Small intestine (tissue), 7 donors: ENCODE data around the gene SRRM3. TPM values are rescaled to one million over a fixed set of nuclear protein-coding genes. Genes with fewer than 3 reads are reported as not detected.
"Not testable (repeated sequence)": the region's sequence is repeated elsewhere in the genome, so short reads cannot be mapped to it uniquely, and the experiment has no call there.

ENCODE experiments used
- DNase-seq, 2 donors: peaks; one replicate each; pipeline versions ENCODE4 v3.0.0 to v3.0.0-alpha.2; 2013
- FAIRE-seq: peaks from 2 replicates; lab custom pipeline; 2012; peaks lifted over from hg19 to GRCh38; lab: Jason Lieb, UNC
- H3K27ac ChIP-seq, 3 donors: one replicate each; pipeline ENCODE4 v1.5.1; 2013; ENCODE audit warnings: low read length in 2 of 3, mild to moderate bottlenecking in 2 of 3, control low read depth in 1 of 3, inconsistent platforms in 1 of 3, low read depth in 1 of 3, moderate library complexity in 1 of 3
- H3K27me3 ChIP-seq, 3 donors: one replicate each; pipeline ENCODE4 v1.6.1; 2013; ENCODE audit warnings: low read length in 3 of 3, inconsistent platforms in 1 of 3; ENCODE audit not compliant: control insufficient read depth in 3 of 3, insufficient read depth in 3 of 3
- H3K36me3 ChIP-seq, 3 donors: one replicate each; pipeline ENCODE4 v1.6.1; 2013; ENCODE audit warnings: low read length in 3 of 3, inconsistent platforms in 1 of 3, low read depth in 1 of 3, mild to moderate bottlenecking in 1 of 3, moderate library complexity in 1 of 3; ENCODE audit not compliant: control insufficient read depth in 3 of 3, insufficient read depth in 2 of 3
- H3K4me1 ChIP-seq, 3 donors: one replicate each; pipeline ENCODE4 v1.6.1; 2013; ENCODE audit warnings: low read length in 2 of 3, inconsistent platforms in 1 of 3, low read depth in 1 of 3, mild to moderate bottlenecking in 1 of 3, moderate library complexity in 1 of 3; ENCODE audit not compliant: control insufficient read depth in 3 of 3, insufficient read depth in 2 of 3
- H3K4me3 ChIP-seq, 3 donors: one replicate each; pipeline ENCODE4 v1.5.1; 2013; ENCODE audit warnings: low read length in 3 of 3, control low read depth in 1 of 3, inconsistent platforms in 1 of 3, low read depth in 1 of 3, mild to moderate bottlenecking in 1 of 3, moderate library complexity in 1 of 3
- H3K9me3 ChIP-seq, 2 donors: one replicate each; pipeline ENCODE4 v1.6.1; 2013; ENCODE audit warnings: low read depth in 1 of 2, low read length in 1 of 2; ENCODE audit not compliant: control insufficient read depth in 2 of 2, insufficient read depth in 1 of 2
- WGBS, 3 donors: extraction: QIAGEN DNeasy Blood & Tissue Kit; methylation state at CpG; one replicate each; pipeline ENCODE4 v1.1.7; 2013; 5-methylcytosine and 5-hydroxymethylcytosine counted together
- polyA plus RNA-seq, 4 donors: library from polyadenylated mRNA; stranded (reverse) in 3 of 4; unstranded in 1 of 4; fragments of 200-250 nt in 3 of 4; fragments of 120-200 nt in 1 of 4; gene quantifications; one replicate each; pipeline versions ENCODE4 v1.2.1 to v1.2.3, GENCODE V29; 2013
- donor health status: healthy with polysubstance abuse.
- donor health status: control.
- donor health status: control.
- donor health status: Bipolar disorder and iron deficiency.
- donor health status: healthy.

Gene SRRM3
- polyA plus RNA-seq, 4 donors: 0.93 to 2.8 (median 1.6) TPM; not detected in 1

DNA sequence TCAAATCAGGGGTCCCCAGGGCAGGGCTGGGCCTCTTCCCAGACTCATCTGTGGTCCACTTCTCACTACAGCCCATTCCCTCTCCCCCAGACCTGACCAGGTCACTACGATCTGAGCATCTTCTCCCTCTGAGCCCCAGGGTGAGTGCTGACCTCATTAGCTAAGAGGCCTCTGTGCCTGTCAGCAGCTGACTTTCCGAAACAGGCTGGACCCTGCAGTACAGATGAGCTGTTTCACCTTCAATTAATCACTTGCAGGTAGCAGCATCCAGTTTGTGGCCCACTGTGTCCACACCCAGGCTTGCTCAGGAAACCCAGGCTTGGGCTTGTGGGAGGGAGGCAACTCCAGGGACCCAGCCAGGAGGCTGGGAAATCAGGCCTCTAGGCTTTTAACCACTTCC lies 24.3 kb downstream of the SRRM3 start:
- Histone ChIP-seq H3K4me1 (no peaks in the 10 kb centered on the region), H3K27me3 (peaks cover 0 to 6% (median 4%) of the 10 kb centered on the region in 3 donors), H3K9me3 (no peaks in the 10 kb centered on the region), H3K4me3 (no peak overlapping the region), H3K27ac (no peak overlapping the region), H3K36me3 (no peaks in the 10 kb centered on the region)
- DNase-seq (no peak), FAIRE-seq (no peak)
- 55 to 65% (median 56%) methylated on average over 2 of the region's 2 CpGs for WGBS, 3 donors

DNA sequence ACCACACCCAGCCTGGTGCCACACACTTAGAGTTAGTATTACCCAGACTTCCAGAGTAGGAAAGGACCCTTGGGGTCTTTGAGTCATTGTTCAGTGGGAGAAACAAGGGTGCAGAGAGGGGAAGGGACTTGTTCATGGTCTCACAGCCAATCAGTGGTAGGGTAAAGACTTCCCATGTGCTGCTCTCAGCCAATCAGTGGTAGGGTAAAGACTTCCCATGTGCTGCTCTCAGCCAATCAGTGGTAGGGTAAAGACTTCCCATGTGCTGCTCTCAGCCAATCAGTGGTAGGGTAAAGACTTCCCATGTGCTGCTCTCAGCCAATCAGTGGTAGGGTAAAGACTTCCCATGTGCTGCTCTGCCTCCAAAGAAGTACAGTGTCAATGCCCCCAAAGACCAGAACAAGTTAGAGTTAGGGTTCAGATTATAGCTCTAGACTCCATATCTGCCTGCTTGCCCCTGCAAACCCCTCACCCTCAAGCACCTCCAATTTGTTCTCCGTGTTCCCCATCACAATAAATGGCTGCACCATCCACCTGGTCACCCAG lies 25.3 kb downstream of the SRRM3 start:
- DNase-seq, H3K27ac ChIP-seq, H3K36me3 ChIP-seq, FAIRE-seq, H3K4me1 ChIP-seq, H3K4me3 ChIP-seq, H3K9me3 ChIP-seq: not testable (repeated sequence)
- 67 to 81% (median 73%) methylated on average over 1 of the region's 1 CpG for WGBS, 3 donors
- peaks cover 0 to 11% (median 11%) of the 10 kb centered on the region in 3 donors for H3K27me3 ChIP-seq

GRCh38 chr7:76230214-76230613 lies 28.5 kb downstream of the SRRM3 start:
- DNase-seq: no peak
- H3K9me3 ChIP-seq: peaks cover 2 to 3% of the 10 kb centered on the region in 2 donors
- FAIRE-seq: no peak
- no peaks in the 10 kb centered on the region for H3K36me3 ChIP-seq
- H3K4me3 ChIP-seq: no peak overlapping the region
- H3K4me1 ChIP-seq: no peaks in the 10 kb centered on the region
- H3K27me3 ChIP-seq: peaks cover 0 to 29% (median 11%) of the 10 kb centered on the region in 3 donors
- WGBS, 3 donors: 72 to 81% (median 74%) methylated on average over 5 of the region's 5 CpGs
- no peak overlapping the region for H3K27ac ChIP-seq

GRCh38 chr7:76231071-76231470 lies 29.4 kb downstream of the SRRM3 start:
- Histone ChIP-seq H3K4me3 (no peak overlapping the region), H3K27me3 (peaks cover 0 to 31% (median 5%) of the 10 kb centered on the region in 3 donors), H3K9me3 (peaks cover 2 to 3% of the 10 kb centered on the region in 2 donors), H3K27ac (no peak overlapping the region), H3K36me3 (no peaks in the 10 kb centered on the region), H3K4me1 (no peaks in the 10 kb centered on the region)
- FAIRE-seq (no peak), DNase-seq (no peak)
- WGBS, 3 donors: 53 to 65% (median 54%) methylated on average over 6 of the region's 6 CpGs

- H3K4me1 ChIP-seq: no peaks in the 10 kb centered on the region
- no peak overlapping the region for H3K27ac ChIP-seq
- no peak for FAIRE-seq
- no peak for DNase-seq
- 47 to 51% (median 51%) methylated on average over 9 of the region's 9 CpGs for WGBS, 3 donors
- H3K27me3 ChIP-seq: peaks cover 0 to 31% (median 5%) of the 10 kb centered on the region in 3 donors
- H3K36me3 ChIP-seq: no peaks in the 10 kb centered on the region
- H3K4me3 ChIP-seq: no peak overlapping the region
- peaks cover 2 to 3% of the 10 kb centered on the region in 2 donors for H3K9me3 ChIP-seq
Observed at GRCh38 chr7:76231583-76231982, 29.9 kb downstream of the SRRM3 start.

DNA sequence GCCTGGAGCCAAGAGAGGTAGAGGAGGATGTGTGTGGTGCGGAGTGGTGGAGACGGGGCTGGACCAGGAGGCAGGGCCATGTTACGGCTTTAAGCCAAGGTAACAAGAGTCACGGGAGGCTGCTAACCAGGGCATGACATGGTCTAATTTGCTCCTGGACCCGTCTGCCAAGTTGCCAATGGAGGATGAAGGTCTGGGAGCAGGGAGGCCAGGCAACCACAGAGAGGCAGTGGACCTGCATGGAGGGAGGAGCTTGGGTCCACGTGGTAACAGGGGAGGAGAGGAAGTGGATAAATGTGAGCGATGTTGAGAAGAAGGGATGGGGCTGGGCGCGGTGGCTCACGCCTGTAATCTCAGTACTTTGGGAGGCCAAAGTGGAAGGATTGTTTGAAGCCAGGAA lies 31.0 kb downstream of the SRRM3 start:
- peaks cover 0 to 31% (median 5%) of the 10 kb centered on the region in 3 donors for H3K27me3 ChIP-seq
- no peaks in the 10 kb centered on the region for H3K36me3 ChIP-seq
- WGBS, 3 donors: 67 to 70% (median 69%) methylated on average over 10 of the region's 10 CpGs
- DNase-seq: no peak
- no peak overlapping the region for H3K27ac ChIP-seq
- no peak for FAIRE-seq
- H3K4me3 ChIP-seq: no peak overlapping the region
- no peaks in the 10 kb centered on the region for H3K4me1 ChIP-seq
- peaks cover 2 to 3% of the 10 kb centered on the region in 2 donors for H3K9me3 ChIP-seq

DNA sequence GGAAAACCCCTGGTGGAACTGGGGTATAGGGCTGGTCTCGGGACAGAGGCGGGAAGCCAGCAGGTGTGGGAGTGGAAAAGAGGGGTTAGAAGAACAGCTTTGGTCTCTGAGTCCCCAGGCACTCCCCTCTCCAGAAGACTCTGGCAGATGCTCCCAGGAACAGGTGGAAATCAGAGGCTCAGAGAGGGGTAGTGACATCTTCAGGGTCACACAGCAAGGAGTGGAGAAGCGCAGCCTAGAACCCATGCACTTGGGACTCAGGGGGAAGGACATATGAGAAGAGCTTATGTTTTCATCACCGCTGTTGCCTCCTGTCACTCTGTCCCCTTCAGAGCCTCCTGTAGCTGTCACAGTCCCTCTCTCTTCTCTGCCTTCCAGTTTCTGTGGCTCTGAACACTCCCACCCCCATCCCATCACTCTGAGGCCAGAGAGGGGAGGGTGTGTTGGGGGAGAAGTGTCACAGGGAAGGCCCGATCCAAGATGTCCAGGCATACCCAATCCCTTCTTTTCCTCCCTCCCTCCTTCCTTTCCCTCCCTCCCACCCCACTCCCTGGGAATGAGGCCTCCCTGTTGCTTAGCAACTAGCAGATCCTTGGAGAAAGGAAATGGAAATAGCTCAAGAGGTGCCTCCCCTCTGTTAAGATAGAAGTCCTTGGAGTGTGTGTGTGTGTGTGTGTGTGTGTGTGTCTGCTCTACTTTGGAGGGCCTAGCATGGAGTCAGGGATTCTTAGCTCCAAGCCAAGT lies 32.0 kb downstream of the SRRM3 start:
- Histone ChIP-seq H3K27ac (no peak overlapping the region), H3K36me3 (no peaks in the 10 kb centered on the region), H3K27me3 (peaks cover 0 to 35% (median 5%) of the 10 kb centered on the region in 3 donors), H3K4me3 (no peak overlapping the region), H3K4me1 (no peaks in the 10 kb centered on the region), H3K9me3 (peaks cover 2 to 3% of the 10 kb centered on the region in 2 donors)
- 72 to 80% (median 75%) methylated on average over 5 of the region's 5 CpGs for WGBS, 3 donors
- no peak for DNase-seq
- no peak for FAIRE-seq

- H3K36me3 ChIP-seq: no peaks in the 10 kb centered on the region
- DNase-seq: no peak
- no peak for FAIRE-seq
- no peak overlapping the region for H3K4me3 ChIP-seq
- no peak overlapping the region for H3K27ac ChIP-seq
- no peaks in the 10 kb centered on the region for H3K4me1 ChIP-seq
- H3K27me3 ChIP-seq: peaks cover 0 to 35% (median 5%) of the 10 kb centered on the region in 3 donors
- H3K9me3 ChIP-seq: peaks cover 2 to 3% of the 10 kb centered on the region in 2 donors
- 58 to 69% (median 64%) methylated on average over 4 of the region's 4 CpGs for WGBS, 3 donors
Observed at GRCh38 chr7:76234282-76234584, 32.5 kb downstream of the SRRM3 start.
